Natural killer cell (primary cell): ENCODE data around the gene TICAM2. TPM values are rescaled to one million over a fixed set of nuclear protein-coding genes. Genes with fewer than 3 reads are reported as not detected.

Source experiments
- ATAC-seq, 3 donors: fragments of 150-1000 bp in 2 of 3; fragments of 200-7000 bp in 1 of 3; cut with Tn5 transposase; 1 replicate in 1 of 3; 2 replicates in 2 of 3; pipeline ENCODE4 v1.10.0; 2021; ENCODE audit warnings: mild to moderate bottlenecking in 2 of 3, moderate library complexity in 2 of 3
- DNase-seq, 2 donors: peaks; one replicate each; pipeline versions ENCODE4 v3.0.0 to v3.0.0-alpha.2; 2013 to 2021; ENCODE audit warnings: mixed read lengths in 1 of 2
- H3K27ac ChIP-seq: one replicate; pipeline ENCODE4 v1.5.1; 2013; ENCODE audit warnings: mild to moderate bottlenecking, low read length
- H3K27me3 ChIP-seq: one replicate; pipeline ENCODE4 v1.6.1; 2013; ENCODE audit warnings: low read length; ENCODE audit not compliant: control insufficient read depth, insufficient read depth
- H3K36me3 ChIP-seq: one replicate; pipeline ENCODE4 v1.6.1; 2013; ENCODE audit warnings: low read length; ENCODE audit not compliant: control insufficient read depth, insufficient read depth
- H3K4me1 ChIP-seq: one replicate; pipeline ENCODE4 v1.6.1; 2013; ENCODE audit warnings: low read length; ENCODE audit not compliant: control insufficient read depth, insufficient read depth
- H3K4me3 ChIP-seq: one replicate; pipeline ENCODE4 v1.5.1; 2013; ENCODE audit warnings: low read length
- H3K9me3 ChIP-seq: one replicate; pipeline ENCODE4 v1.6.1; 2013; ENCODE audit warnings: low read length; ENCODE audit not compliant: control insufficient read depth, insufficient read depth
- H3K27ac Mint-ChIP-seq, 2 donors: one replicate each; pipeline ENCODE4 v1.8.0; 2022; ENCODE audit warnings: mild to moderate bottlenecking in 2 of 2, mixed read lengths in 2 of 2, moderate library complexity in 1 of 2
- H3K27me3 Mint-ChIP-seq, 2 donors: one replicate each; pipeline ENCODE4 v1.8.0; 2022; ENCODE audit warnings: low read depth in 2 of 2, mixed read lengths in 2 of 2
- H3K36me3 Mint-ChIP-seq: one replicate; pipeline ENCODE4 v1.8.0; 2022; ENCODE audit warnings: mixed read lengths
- H3K4me1 Mint-ChIP-seq, 2 donors: one replicate each; pipeline ENCODE4 v1.8.0; 2022; ENCODE audit warnings: mixed read lengths in 2 of 2
- H3K4me3 Mint-ChIP-seq: one replicate; pipeline ENCODE4 v1.8.0; 2022; ENCODE audit warnings: mild to moderate bottlenecking, moderate library complexity, mixed read lengths
- H3K9me3 Mint-ChIP-seq, 2 donors: one replicate each; pipeline ENCODE4 v1.8.0; 2022; ENCODE audit warnings: mixed read lengths in 2 of 2
- CTCF ChIP-seq: fragments of 200-600 bp; IDR thresholded peaks from one replicate; pipeline ENCODE4 v1.8.0; 2022; ENCODE audit warnings: antibody characterized with exemption
- WGBS: methylation state at CpG from one replicate; pipeline ENCODE4 v1.1.7; 2013; ENCODE audit warnings: missing lambda C conversion rate; ENCODE audit not compliant: insufficient coverage; 5-methylcytosine and 5-hydroxymethylcytosine counted together
- intact Hi-C: fragments of 100-400 bp; cut with micrococcal nuclease; formaldehyde crosslinking; loops from one replicate; pipeline ENCODE4 v1.14.2; 2022
- total RNA-seq, 4 donors: library from RNA; stranded (reverse); fragments of 120-200 nt in 1 of 4; gene quantifications; one replicate each; pipeline versions ENCODE4 v1.2.3 to v1.2.4, GENCODE V29; 2013 to 2022

Gene TICAM2
- total RNA-seq, 3 donors from 2014 or later (not counting 1 experiment from before 2014, with no cell fraction given): 0.61 to 1.4 (median 1.3) TPM

- Mint-ChIP-seq H3K4me1 (peaks cover 0 to 4% of the 10 kb centered on the region in 2 donors), H3K27ac (no peak overlapping the region), H3K9me3 (no peaks in the 10 kb centered on the region), H3K36me3 (no peaks in the 10 kb centered on the region), H3K27me3 (peaks cover 8% of the 10 kb centered on the region in 2 donors), H3K4me3 (no peak overlapping the region)
- no peak overlapping the region for H3K27ac ChIP-seq
- no CpG with 5 or more reads among the region's 2 CpGs for WGBS
- H3K4me1 ChIP-seq: no peaks in the 10 kb centered on the region
- intact Hi-C loops: no loop called here
- ATAC-seq (no peak), DNase-seq (no peak)
- no peaks in the 10 kb centered on the region for H3K36me3 ChIP-seq
- H3K4me3 ChIP-seq: no peak overlapping the region
- TF ChIP-seq CTCF: no peak
- H3K9me3 ChIP-seq: no peaks in the 10 kb centered on the region
- no peaks in the 10 kb centered on the region for H3K27me3 ChIP-seq
These were observed 29.1 kb downstream of the TICAM2 start for GRCh38 chr5:115573133-115573532.

GRCh38 chr5:115571441-115571878 is 30.8 kb downstream of the TICAM2 start:
- TF ChIP-seq CTCF: no peak
- H3K4me1 ChIP-seq: no peaks in the 10 kb centered on the region

GRCh38 chr5:115568668-115569067 is 33.6 kb downstream of the TICAM2 start:
- Histone ChIP-seq H3K9me3 (no peaks in the 10 kb centered on the region), H3K4me1 (no peaks in the 10 kb centered on the region), H3K4me3 (no peak overlapping the region), H3K27ac (no peak overlapping the region), H3K27me3 (no peaks in the 10 kb centered on the region), H3K36me3 (no peaks in the 10 kb centered on the region)
- no CpG with 5 or more reads among the region's 1 CpG for WGBS
- TF ChIP-seq CTCF: no peak
- Mint-ChIP-seq H3K4me3 (no peak overlapping the region), H3K27me3 (peaks cover 7 to 15% of the 10 kb centered on the region in 2 donors), H3K36me3 (no peaks in the 10 kb centered on the region), H3K4me1 (no peaks in the 10 kb centered on the region), H3K27ac (no peak overlapping the region), H3K9me3 (no peaks in the 10 kb centered on the region)
- intact Hi-C loops: no loop called here
- ATAC-seq (no peak), DNase-seq (no peak)

More at GRCh38 chr5:115571441-115571878, 30.8 kb downstream of the TICAM2 start:
- no peak overlapping the region for H3K4me3 Mint-ChIP-seq
- no peaks in the 10 kb centered on the region for H3K9me3 ChIP-seq
- intact Hi-C loops: no loop called here
- no peaks in the 10 kb centered on the region for H3K36me3 Mint-ChIP-seq
- H3K4me3 ChIP-seq: no peak overlapping the region
- H3K9me3 Mint-ChIP-seq: no peaks in the 10 kb centered on the region
- H3K27ac ChIP-seq: no peak overlapping the region
- H3K27me3 ChIP-seq: no peaks in the 10 kb centered on the region
- no peaks in the 10 kb centered on the region for H3K36me3 ChIP-seq
- H3K27me3 Mint-ChIP-seq: peaks cover 8% of the 10 kb centered on the region in 2 donors
- no peak overlapping the region for H3K27ac Mint-ChIP-seq
- no peak for ATAC-seq
- H3K4me1 Mint-ChIP-seq: peaks cover 0 to 4% of the 10 kb centered on the region in 2 donors
- DNase-seq: no peak
- 93% methylated on average over 5 of the region's 5 CpGs for WGBS

- H3K27me3 ChIP-seq: peaks cover 2% of the 10 kb centered on the region
- H3K9me3 ChIP-seq: no peaks in the 10 kb centered on the region
- H3K4me1 Mint-ChIP-seq: no peaks in the 10 kb centered on the region
- no peak overlapping the region for H3K27ac Mint-ChIP-seq
- no peaks in the 10 kb centered on the region for H3K36me3 Mint-ChIP-seq
- 100% methylated on average over 2 of the region's 2 CpGs for WGBS
- intact Hi-C loops: no loop called here
- TF ChIP-seq CTCF: no peak
- peaks cover 2 to 24% of the 10 kb centered on the region in 2 donors for H3K27me3 Mint-ChIP-seq
- no peak overlapping the region for H3K4me3 ChIP-seq
- no peak overlapping the region for H3K27ac ChIP-seq
- H3K9me3 Mint-ChIP-seq: no peaks in the 10 kb centered on the region
- H3K36me3 ChIP-seq: no peaks in the 10 kb centered on the region
- DNase-seq (no peak), ATAC-seq (no peak)
- H3K4me3 Mint-ChIP-seq: no peak overlapping the region
- H3K4me1 ChIP-seq: no peaks in the 10 kb centered on the region
These were observed 37.0 kb downstream of the TICAM2 start for GRCh38 chr5:115565233-115565632.
